Measurements from ENCODE around the gene HDGFL2.

- TF ChIP-seq POLR2AphosphoS5 (IDR thresholded peaks at IDR 0.05; ENCODE audit: low read depth, low read length) (no peak), CHD7 (IDR thresholded peaks at IDR 0.05; ENCODE audit: insufficient replicate concordance, low read length) (no peak), KDM1A (IDR thresholded peaks at IDR 0.05; ENCODE audit: borderline replicate concordance, low read length) (no peak)
Observed at GRCh38 chr19:4473011-4473762, 1.1 kb downstream of the HDGFL2 start.
